ENCODE measurements around the gene ZBTB20. TPM values are rescaled to one million over a fixed set of nuclear protein-coding genes. Genes with fewer than 3 reads are reported as not detected.

The ZBTB20 gene
- polyA plus RNA-seq, 1 of the 3 experiments (the other 2 are of a cell fraction), result 0.43 TPM

GRCh38 chr3:114558271-114558670, 588.8 kb downstream of the ZBTB20 start:
- no peak overlapping the region for H3K9ac ChIP-seq
- no peaks in the 10 kb centered on the region for H3K4me1 ChIP-seq (ENCODE audit: control insufficient read depth in 1 of 2, insufficient read depth in 2 of 2, low read depth in 1 of 2, low read length in 1 of 2)
- WGBS (ENCODE audit: low lambda C conversion rate), result 93% methylated on average over 4 of the region's 4 CpGs
- H3K4me2 ChIP-seq, result no peak overlapping the region
- peaks cover 0 to 3% of the 10 kb centered on the region in 2 experiments for H3K36me3 ChIP-seq (replicated peaks in 1 of 2; ENCODE audit: control insufficient read depth in 1 of 2, insufficient read depth in 2 of 2, low read length in 1 of 2)
- no peak overlapping the region for H2AFZ ChIP-seq (ENCODE audit: low read depth)
- H3K9me2 ChIP-seq, result no peaks in the 10 kb centered on the region
- TF ChIP-seq RCOR1 (IDR thresholded peaks at IDR 0.05; ENCODE audit: low read length), result no peak
- H4K20me1 ChIP-seq (ENCODE audit: insufficient read depth), result no peaks in the 10 kb centered on the region
- no peaks in the 10 kb centered on the region for H3F3A ChIP-seq (replicated peaks; ENCODE audit: insufficient read depth)
- no peaks in the 10 kb centered on the region for H3K79me2 ChIP-seq (ENCODE audit: insufficient read depth)
- ChIA-PET POLR2A (no interaction called here), CTCF (no interaction called here)
- no peak overlapping the region for H3K27ac ChIP-seq (ENCODE audit: low read depth in 2 of 2, low read length in 1 of 2)
- DNase-seq, result no peak
- H3K4me3 ChIP-seq (ENCODE audit: low read depth in 2 of 2, low read length in 1 of 2), result no peak overlapping the region
- no peaks in the 10 kb centered on the region for H3K27me3 ChIP-seq (ENCODE audit: insufficient read depth)
- H3K9me3 ChIP-seq, result no peaks in the 10 kb centered on the region

- Histone ChIP-seq H3K79me2 (ENCODE audit: insufficient read depth) (no peaks in the 10 kb centered on the region), H4K20me1 (ENCODE audit: insufficient read depth) (no peaks in the 10 kb centered on the region), H3K36me3 (replicated peaks in 1 of 2; ENCODE audit: control insufficient read depth in 1 of 2, insufficient read depth in 2 of 2, low read length in 1 of 2) (peaks cover 0 to 3% of the 10 kb centered on the region in 2 experiments), H3F3A (replicated peaks; ENCODE audit: insufficient read depth) (no peaks in the 10 kb centered on the region), H3K4me1 (ENCODE audit: control insufficient read depth in 1 of 2, insufficient read depth in 2 of 2, low read depth in 1 of 2, low read length in 1 of 2) (no peaks in the 10 kb centered on the region), H3K4me2 (no peak overlapping the region), H2AFZ (ENCODE audit: low read depth) (no peak overlapping the region), H3K9me2 (no peaks in the 10 kb centered on the region), H3K4me3 (ENCODE audit: low read depth in 2 of 2, low read length in 1 of 2) (no peak overlapping the region), H3K9me3 (no peaks in the 10 kb centered on the region), H3K9ac (no peak overlapping the region), H3K27me3 (ENCODE audit: insufficient read depth) (no peaks in the 10 kb centered on the region), H3K27ac (ENCODE audit: low read depth in 2 of 2, low read length in 1 of 2) (no peak overlapping the region)
- POLR2A ChIA-PET, result no interaction called here
- DNase-seq, result no peak
- CTCF ChIA-PET, result no interaction called here
- TF ChIP-seq FOXM1 (IDR thresholded peaks at IDR 0.05; ENCODE audit: low read depth) (no peak), SIN3A (IDR thresholded peaks at IDR 0.05; ENCODE audit: borderline replicate concordance, low read depth, low read length) (no peak), RCOR1 (IDR thresholded peaks at IDR 0.05; ENCODE audit: low read length) (no peak), YY1 (IDR thresholded peaks at IDR 0.05; ENCODE audit: low read depth) (no peak), TEAD4 (IDR thresholded peaks at IDR 0.05; ENCODE audit: borderline replicate concordance, insufficient read depth) (no peak), ZBTB33 (IDR thresholded peaks at IDR 0.05; ENCODE audit: borderline replicate concordance, low read depth) (no peak), MXI1 (IDR thresholded peaks at IDR 0.05; ENCODE audit: low read depth, low read length) (no peak), JUND (IDR thresholded peaks at IDR 0.05) (no peak), RAD21 (IDR thresholded peaks at IDR 0.05; ENCODE audit: low read length) (no peak)
These were observed 589.3 kb downstream of the ZBTB20 start for GRCh38 chr3:114557791-114558190.

- 95% methylated on average over 1 of the region's 1 CpG for WGBS (ENCODE audit: low lambda C conversion rate)
These were observed 590.4 kb downstream of the ZBTB20 start for GRCh38 chr3:114556657-114557213.

More at GRCh38 chr3:114556657-114557213, 590.4 kb downstream of the ZBTB20 start:
- H3K4me2 ChIP-seq, result no peak overlapping the region
- H3K9me2 ChIP-seq, result no peaks in the 10 kb centered on the region
- no peaks in the 10 kb centered on the region for H4K20me1 ChIP-seq (ENCODE audit: insufficient read depth)
- H3K79me2 ChIP-seq (ENCODE audit: insufficient read depth), result no peaks in the 10 kb centered on the region
- H3K9me3 ChIP-seq, result no peaks in the 10 kb centered on the region
- H3K9ac ChIP-seq, result no peak overlapping the region
- peaks cover 11% of the 10 kb centered on the region for H3F3A ChIP-seq (replicated peaks; ENCODE audit: insufficient read depth)
- DNase-seq, result no peak
- no peaks in the 10 kb centered on the region for H3K27me3 ChIP-seq (ENCODE audit: insufficient read depth)
- ChIA-PET CTCF (interaction anchor here (0.5 to 0.6 kb wide), 3 partner anchors 29 to 525 kb away, joined by 3 read pairs; no protein-coding TSS in a partner anchor), POLR2A (no interaction called here)
- no peak overlapping the region for H3K27ac ChIP-seq (ENCODE audit: low read depth in 2 of 2, low read length in 1 of 2)
- TF ChIP-seq PBX3 (IDR thresholded peaks at IDR 0.05) (no peak), RFX5 (IDR thresholded peaks at IDR 0.05; ENCODE audit: low read length) (no peak), TCF12 (IDR thresholded peaks at IDR 0.05) (no peak), SIN3A (IDR thresholded peaks at IDR 0.05; ENCODE audit: borderline replicate concordance, low read depth, low read length) (no peak), MEF2A (IDR thresholded peaks at IDR 0.05; ENCODE audit: borderline replicate concordance, low read depth) (no peak), TAF1 (IDR thresholded peaks at IDR 0.05; ENCODE audit: borderline replicate concordance, low read depth, low read length) (no peak), MXI1 (IDR thresholded peaks at IDR 0.05; ENCODE audit: low read depth, low read length) (no peak), RXRA (IDR thresholded peaks at IDR 0.05; ENCODE audit: borderline replicate concordance, low read depth) (no peak), GATA2 (CRISPR knock-in tag; IDR thresholded peaks at IDR 0.05) (no peak), ELF1 (IDR thresholded peaks at IDR 0.05) (no peak), FOSL2 (IDR thresholded peaks at IDR 0.05; ENCODE audit: borderline replicate concordance, low read depth) (no peak)
- no peak overlapping the region for H2AFZ ChIP-seq (ENCODE audit: low read depth)
- 0 out of 4 replicates have a peak, but pooled peaks cover 0 to 3% of the 10 kb centered on the region in 2 experiments for H3K4me1 ChIP-seq (ENCODE audit: control insufficient read depth in 1 of 2, insufficient read depth in 2 of 2, low read depth in 1 of 2, low read length in 1 of 2)
- H3K4me3 ChIP-seq (ENCODE audit: low read depth in 2 of 2, low read length in 1 of 2), result no peak overlapping the region
- H3K36me3 ChIP-seq (replicated peaks in 1 of 2; ENCODE audit: control insufficient read depth in 1 of 2, insufficient read depth in 2 of 2, low read length in 1 of 2), result peaks cover 0 to 3% of the 10 kb centered on the region in 2 experiments

All from SK-N-SH (cell line).